Tibial nerve (tissue), 4 donors: ENCODE measurements around the gene MICU1. TPM values are rescaled to one million over a fixed set of nuclear protein-coding genes. Genes with fewer than 3 reads are reported as not detected.

Experiments
- DNase-seq, 2 donors: peaks; one replicate each; pipeline ENCODE4 v3.0.0-alpha.2; 2019; ENCODE audit warnings: low spot score in 2 of 2
- H3K27ac ChIP-seq, 4 donors: fragments of 200-600 bp; sonication (generic) in 3 of 4; one replicate each; pipeline ENCODE4 v1.5.1; 2017 to 2019; ENCODE audit warnings: mild to moderate bottlenecking in 1 of 4
- H3K27me3 ChIP-seq, 2 donors: fragments of 200-600 bp; sonication (generic) in 1 of 2; one replicate each; pipeline versions ENCODE4 v1.5.1 to v1.6.0; 2017 to 2019
- H3K36me3 ChIP-seq, 3 donors: fragments of 200-600 bp; sonication (generic); one replicate each; pipeline ENCODE4 v1.5.1; 2018 to 2019
- H3K4me1 ChIP-seq, 4 donors: fragments of 200-600 bp; sonication (generic) in 3 of 4; one replicate each; pipeline ENCODE4 v1.5.1; 2017 to 2019
- H3K4me3 ChIP-seq, 4 donors: fragments of 200-600 bp; sonication (generic) in 3 of 4; one replicate each; pipeline ENCODE4 v1.5.1; 2017 to 2019; ENCODE audit warnings: mild to moderate bottlenecking in 1 of 4, moderate library complexity in 1 of 4
- H3K9me3 ChIP-seq, 4 donors: fragments of 200-600 bp; sonication (generic) in 3 of 4; one replicate each; pipeline ENCODE4 v1.5.1; 2017 to 2019
- CTCF ChIP-seq, 5 experiments: fragments of 200-600 bp in 3 of 5; fragments of 450-650 bp in 2 of 5; sonication (generic) in 3 of 5; IDR thresholded peaks; one replicate each; pipeline ENCODE4 v1.5.1; 2016 to 2019; ENCODE audit warnings: antibody characterized with exemption in 5 of 5, mild to moderate bottlenecking in 3 of 5, moderate library complexity in 2 of 5
- EP300 ChIP-seq, 2 donors: sonication (generic); formaldehyde crosslinking; IDR thresholded peaks; one replicate each; pipeline ENCODE4 v1.6.1; 2017; ENCODE audit warnings: antibody characterized with exemption in 2 of 2, mild to moderate bottlenecking in 1 of 2
- POLR2A ChIP-seq, 2 donors: fragments of 450-650 bp; IDR thresholded peaks; one replicate each; pipeline ENCODE4 v1.6.1; 2017; ENCODE audit warnings: antibody characterized with exemption in 2 of 2, mild to moderate bottlenecking in 2 of 2, moderate library complexity in 2 of 2
- WGBS, 2 donors: methylation state at CpG; one replicate each; pipeline ENCODE4 v1.1.5; 2018; 5-methylcytosine and 5-hydroxymethylcytosine counted together
- total RNA-seq, 4 donors: library from RNA; depleted of rRNA; stranded (reverse); fragments of >200 nt; gene quantifications; one replicate each; pipeline ENCODE4 v1.1.0, GENCODE V29; 2016

MICU1 gene
- total RNA-seq, 4 donors from 2014 or later: 19.4 to 46.5 (median 35.8) TPM

DNA sequence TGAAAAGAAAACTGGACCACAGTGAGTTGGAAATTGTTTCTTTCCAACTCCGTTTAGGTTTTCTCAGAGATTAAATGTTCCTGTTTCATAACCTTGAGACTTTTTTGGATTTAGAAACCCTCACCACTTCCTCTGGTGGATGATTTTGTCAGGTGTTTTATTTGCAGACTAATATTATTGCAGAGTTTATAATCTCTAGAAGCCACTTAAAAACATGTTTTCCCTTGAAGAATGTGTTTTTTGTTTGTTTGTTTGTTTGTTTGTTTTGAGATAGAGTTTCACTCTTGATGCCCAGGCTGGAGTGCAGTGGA, 520 bp upstream of the MICU1 start:
- Histone ChIP-seq H3K27me3 (no peaks in the 10 kb centered on the region), H3K4me3 (peak overlapping the region; percentile 61 to 89 (median 81)), H3K9me3 (no peaks in the 10 kb centered on the region), H3K4me1 (peaks cover 0 to 21% (median 8%) of the 10 kb centered on the region in 4 donors), H3K36me3 (no peaks in the 10 kb centered on the region), H3K27ac (peak overlapping the region in 3 of 4 donors; percentile 29 to 95 (median 83))
- no peak for TF ChIP-seq EP300 (IDR thresholded peaks at IDR 0.05)
- no peak for TF ChIP-seq CTCF (IDR thresholded peaks at IDR 0.05)
- no peak for TF ChIP-seq POLR2A (IDR thresholded peaks at IDR 0.05)
- DNase-seq: no peak
- WGBS, 2 donors: 0 to 3% methylated on average over 1 of the region's 1 CpG

DNA sequence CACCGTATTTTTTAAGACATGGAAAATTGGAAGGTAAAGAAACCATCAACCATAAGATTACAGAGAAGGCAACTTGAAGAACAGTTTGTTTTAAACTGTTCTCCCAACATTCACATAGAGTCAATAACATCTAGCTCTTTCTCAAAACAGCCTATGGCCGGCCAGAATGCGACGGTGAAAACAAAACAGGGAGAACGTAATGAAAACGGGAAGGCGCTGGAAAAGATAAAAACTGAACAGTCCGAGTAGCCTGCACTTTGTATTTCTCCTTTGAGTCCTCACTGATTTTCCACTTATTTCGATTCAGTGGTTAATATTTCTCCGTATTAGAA, 637 bp downstream of the MICU1 start:
- no peaks in the 10 kb centered on the region for H3K27me3 ChIP-seq
- no peaks in the 10 kb centered on the region for H3K36me3 ChIP-seq
- peak overlapping the region; percentile 61 to 89 (median 81) for H3K4me3 ChIP-seq
- TF ChIP-seq POLR2A (IDR thresholded peaks at IDR 0.05) (no peak), EP300 (IDR thresholded peaks at IDR 0.05) (no peak), CTCF (IDR thresholded peaks at IDR 0.05) (no peak)
- H3K27ac ChIP-seq: peak overlapping the region; percentile 81 to 95 (median 88)
- WGBS, 2 donors: 1 to 3% methylated on average over 10 of the region's 10 CpGs
- H3K4me1 ChIP-seq: peaks cover 0 to 21% (median 8%) of the 10 kb centered on the region in 4 donors
- no peak for DNase-seq
- H3K9me3 ChIP-seq: no peaks in the 10 kb centered on the region

- H3K27me3 ChIP-seq: no peaks in the 10 kb centered on the region
- H3K36me3 ChIP-seq: no peaks in the 10 kb centered on the region
- WGBS, 2 donors: 94 to 100% methylated on average over 1 of the region's 1 CpG
- peaks cover 0 to 25% (median 8%) of the 10 kb centered on the region in 4 donors for H3K4me1 ChIP-seq
- no peak overlapping the region for H3K4me3 ChIP-seq
- DNase-seq: no peak
- TF ChIP-seq CTCF (IDR thresholded peaks at IDR 0.05) (no peak), POLR2A (IDR thresholded peaks at IDR 0.05) (no peak), EP300 (IDR thresholded peaks at IDR 0.05) (no peak)
- H3K27ac ChIP-seq: no peak overlapping the region
- H3K9me3 ChIP-seq: no peaks in the 10 kb centered on the region
These were observed 3.6 kb downstream of the MICU1 start for GRCh38 chr10:72622271-72622670.

- Histone ChIP-seq H3K4me1 (peaks cover 0 to 16% (median 4%) of the 10 kb centered on the region in 4 donors), H3K9me3 (peaks cover 0 to 8% (median 0%) of the 10 kb centered on the region in 4 donors), H3K4me3 (no peak overlapping the region), H3K27me3 (no peaks in the 10 kb centered on the region), H3K27ac (no peak overlapping the region), H3K36me3 (no peaks in the 10 kb centered on the region)
- 55 to 63% methylated on average over 1 of the region's 1 CpG for WGBS, 2 donors
- peak in 1 of 2 donors; percentile 17 for DNase-seq
- TF ChIP-seq CTCF (IDR thresholded peaks at IDR 0.05) (no peak), POLR2A (IDR thresholded peaks at IDR 0.05) (no peak), EP300 (IDR thresholded peaks at IDR 0.05) (no peak)
These were observed 9.2 kb downstream of the MICU1 start for GRCh38 chr10:72616716-72617115.

GRCh38 chr10:72615970-72616369, 9.9 kb downstream of the MICU1 start:
- Histone ChIP-seq H3K27me3 (no peaks in the 10 kb centered on the region), H3K4me1 (peaks cover 0 to 17% (median 4%) of the 10 kb centered on the region in 4 donors), H3K4me3 (no peak overlapping the region), H3K36me3 (no peaks in the 10 kb centered on the region), H3K27ac (no peak overlapping the region), H3K9me3 (peaks cover 0 to 8% (median 0%) of the 10 kb centered on the region in 4 donors)
- DNase-seq: no peak
- WGBS, 2 donors: 62 to 63% methylated on average over 3 of the region's 3 CpGs
- TF ChIP-seq POLR2A (IDR thresholded peaks at IDR 0.05) (no peak), CTCF (IDR thresholded peaks at IDR 0.05) (no peak)
